GM23338 (cell line): ENCODE data around the gene SERGEF. TPM values are rescaled to one million over a fixed set of nuclear protein-coding genes. Genes with fewer than 3 reads are reported as not detected.

Experiments
- ATAC-seq: fragments of 200-7000 bp; cut with Tn5 transposase; 3 replicates; pipeline ENCODE4 v1.9.1; 2020
- DNase-seq: peaks from one replicate; pipeline ENCODE4 v3.0.0-alpha.2; 2015; ENCODE audit warnings: low spot score
- H2AFZ ChIP-seq: fragments of 200-600 bp; sonication (generic); 2 replicates; pipeline ENCODE4 v1.8.0; 2016; ENCODE audit warnings: antibody characterized with exemption, mild to moderate bottlenecking, moderate library complexity
- H3F3A ChIP-seq: fragments of 200-600 bp; sonication (generic); replicated peaks from 2 replicates; pipeline ENCODE4 v1.8.0; 2017; ENCODE audit warnings: antibody characterized with exemption, mixed run types, low read depth
- H3K27ac ChIP-seq: fragments of 200-600 bp; sonication (generic); 2 replicates; pipeline ENCODE4 v1.6.1; 2016; ENCODE audit warnings: low read depth
- H3K27me3 ChIP-seq: fragments of 200-600 bp; sonication (generic); 2 replicates; pipeline ENCODE4 v1.8.0; 2016; ENCODE audit warnings: mild to moderate bottlenecking, mixed run types, moderate library complexity; ENCODE audit not compliant: insufficient read depth
- H3K36me3 ChIP-seq: fragments of 200-600 bp; sonication (generic); 2 replicates; pipeline ENCODE4 v1.8.0; 2016; ENCODE audit warnings: mild to moderate bottlenecking; ENCODE audit not compliant: insufficient read depth
- H3K4me1 ChIP-seq: fragments of 200-600 bp; sonication (generic); 2 replicates; pipeline ENCODE4 v1.8.0; 2016; ENCODE audit warnings: mild to moderate bottlenecking, moderate library complexity; ENCODE audit not compliant: insufficient read depth
- H3K4me2 ChIP-seq: fragments of 200-600 bp; sonication (generic); 2 replicates; pipeline ENCODE4 v1.7.1; 2017; ENCODE audit warnings: mixed run types
- H3K4me3 ChIP-seq: fragments of 200-600 bp; sonication (generic); 2 replicates; pipeline ENCODE4 v1.6.1; 2016; ENCODE audit warnings: mixed run types
- H3K79me2 ChIP-seq: fragments of 200-600 bp; sonication (generic); replicated peaks from 2 replicates; pipeline ENCODE4 v1.8.0; 2017; ENCODE audit warnings: mild to moderate bottlenecking; ENCODE audit not compliant: insufficient read depth
- H3K9me2 ChIP-seq: fragments of 200-600 bp; sonication (generic); 2 replicates; pipeline ENCODE4 v1.8.0; 2017; ENCODE audit not compliant: insufficient read depth
- H4K20me1 ChIP-seq: fragments of 200-600 bp; sonication (generic); replicated peaks from 2 replicates; pipeline ENCODE4 v1.8.0; 2017; ENCODE audit warnings: mild to moderate bottlenecking; ENCODE audit not compliant: insufficient read depth
- H3K27ac Mint-ChIP-seq: 2 replicates; pipeline ENCODE4 v1.8.0; 2020; ENCODE audit warnings: inconsistent platforms, mild to moderate bottlenecking, moderate library complexity, mixed read lengths
- H3K27me3 Mint-ChIP-seq: 3 replicates; pipeline ENCODE4 v1.8.0; 2022; ENCODE audit warnings: low read depth, mild to moderate bottlenecking, moderate library complexity, mixed read lengths, inconsistent platforms; ENCODE audit not compliant: insufficient read depth, poor library complexity
- H3K36me3 Mint-ChIP-seq: 3 replicates; pipeline ENCODE4 v1.8.0; 2021; ENCODE audit warnings: low read depth, mild to moderate bottlenecking, inconsistent platforms, moderate library complexity, mixed read lengths
- H3K4me1 Mint-ChIP-seq: 3 replicates; pipeline ENCODE4 v1.8.0; 2020; ENCODE audit warnings: mild to moderate bottlenecking, inconsistent platforms, mixed read lengths
- H3K4me3 Mint-ChIP-seq: 3 replicates; pipeline ENCODE4 v1.8.0; 2021; ENCODE audit warnings: moderate library complexity, mild to moderate bottlenecking, inconsistent platforms, mixed read lengths
- H3K9me3 Mint-ChIP-seq: 3 replicates; pipeline ENCODE4 v1.8.0; 2020; ENCODE audit warnings: moderate library complexity, mild to moderate bottlenecking, inconsistent platforms, mixed read lengths
- CREB1 ChIP-seq: fragments of 250-450 bp; sonication (Bioruptor Pico); IDR thresholded peaks from 2 replicates; pipeline ENCODE4 v1.5.0; 2020; ENCODE audit warnings: low read depth, mild to moderate bottlenecking, moderate library complexity
- CTCF ChIP-seq, 2 experiments: fragments of 200-600 bp in 1 of 2; sonication (generic) in 1 of 2; conservative IDR thresholded peaks; 2 replicates each; pipeline versions ENCODE4 v1.5.1 to v1.6.1; 2016 to 2017; ENCODE audit warnings: antibody characterized with exemption in 2 of 2, low read depth in 2 of 2, mild to moderate bottlenecking in 2 of 2, moderate library complexity in 1 of 2
- ETS1 ChIP-seq: IDR thresholded peaks from 2 replicates; pipeline ENCODE4 v1.6.1; 2016; ENCODE audit warnings: antibody characterized with exemption
- EZH2 ChIP-seq: fragments of 200-600 bp; sonication (generic); IDR thresholded peaks from one replicate; pipeline ENCODE4 v1.8.0; 2017; ENCODE audit warnings: antibody characterized with exemption, mild to moderate bottlenecking, low read depth; ENCODE audit not compliant: unreplicated experiment
- EZH2phosphoT487 ChIP-seq: fragments of 200-600 bp; sonication (generic); IDR thresholded peaks from one replicate; pipeline ENCODE4 v1.8.1; 2018; ENCODE audit warnings: antibody characterized with exemption; ENCODE audit not compliant: unreplicated experiment
- JUNB ChIP-seq: IDR thresholded peaks from one replicate; pipeline ENCODE4 v1.6.1; 2016; ENCODE audit warnings: antibody characterized with exemption; ENCODE audit not compliant: unreplicated experiment
- NANOG ChIP-seq: IDR thresholded peaks from 2 replicates; pipeline ENCODE4 v1.6.1; 2016; ENCODE audit warnings: antibody characterized with exemption, borderline replicate concordance
- POLR2AphosphoS5 ChIP-seq: IDR thresholded peaks from 2 replicates; pipeline ENCODE4 v1.6.1; 2016; ENCODE audit warnings: antibody characterized with exemption, low read depth
- REST ChIP-seq: IDR thresholded peaks from one replicate; pipeline ENCODE4 v1.6.1; 2018; ENCODE audit warnings: antibody characterized with exemption; ENCODE audit not compliant: unreplicated experiment
- STAT1 ChIP-seq: IDR thresholded peaks from one replicate; pipeline ENCODE4 v1.6.1; 2016; ENCODE audit warnings: antibody characterized with exemption; ENCODE audit not compliant: unreplicated experiment
- ZNF114 ChIP-seq: fragments of 250-450 bp; sonication (Bioruptor Pico); IDR thresholded peaks from 2 replicates; pipeline ENCODE4 v1.5.0; 2020; ENCODE audit warnings: mild to moderate bottlenecking, moderate library complexity
- ZNF331 ChIP-seq: fragments of 250-450 bp; sonication (Bioruptor Pico); IDR thresholded peaks from 2 replicates; pipeline ENCODE4 v1.5.0; 2020; ENCODE audit warnings: low read depth, mild to moderate bottlenecking, moderate library complexity
- polyA plus RNA-seq: library from polyadenylated mRNA; unstranded; fragments of >200 nt; fragmentation: Nextera tagmentation; extraction: Ambion mirVana; gene quantifications from 2 replicates; pipeline ENCODE4 v1.2.1, GENCODE V29; 2016
- total RNA-seq: library from RNA; depleted of rRNA; stranded (reverse); fragments of >200 nt; shearing (Covaris generic); gene quantifications from 2 replicates; pipeline ENCODE4 v1.2.3, GENCODE V29; 2014

SERGEF gene
- total and polyA plus RNA-seq, 2 experiments from 2014 or later = 24.2 to 27.9 TPM

- TF ChIP-seq REST (no peak), STAT1 (no peak), CREB1 (CRISPR knock-in tag) (no peak)
Measured at GRCh38 chr11:17767301-17767885, 245.5 kb downstream of the SERGEF start (continued).

- Mint-ChIP-seq H3K4me1 (peaks cover 5% of the 10 kb centered on the region), H3K4me3 (no peak overlapping the region), H3K9me3 (no peaks in the 10 kb centered on the region; the same call in 2 of the 3 replicates), H3K36me3 (no peaks in the 10 kb centered on the region), H3K27me3 (peaks cover 5% of the 10 kb centered on the region), H3K27ac (no peak overlapping the region)
- Histone ChIP-seq H3K79me2 (no peaks in the 10 kb centered on the region), H4K20me1 (no peaks in the 10 kb centered on the region), H3K4me2 (no peak overlapping the region), H3F3A (no peaks in the 10 kb centered on the region), H3K4me3 (no peak overlapping the region), H3K9me2 (no peaks in the 10 kb centered on the region), H2AFZ (no peak overlapping the region), H3K27me3 (no peaks in the 10 kb centered on the region), H3K36me3 (no peaks in the 10 kb centered on the region), H3K27ac (no peak overlapping the region), H3K4me1 (no peaks in the 10 kb centered on the region)
- TF ChIP-seq EZH2phosphoT487 = no peak
- TF ChIP-seq CTCF (conservative IDR thresholded peaks at IDR 0.05; ENCODE audit: low read depth in 2 of 2) = peak; percentile 61 to 70
- DNase-seq = peak; percentile 61
- ATAC-seq = peak; percentile 58
Measured at GRCh38 chr11:17766590-17766989, 246.3 kb downstream of the SERGEF start.

GRCh38 chr11:17766073-17766359, 246.8 kb downstream of the SERGEF start:
- no peak overlapping the region for H3K4me3 Mint-ChIP-seq
- Histone ChIP-seq H3K9me2 (no peaks in the 10 kb centered on the region), H3K4me1 (no peaks in the 10 kb centered on the region), H3K36me3 (no peaks in the 10 kb centered on the region), H3K79me2 (no peaks in the 10 kb centered on the region), H3F3A (no peaks in the 10 kb centered on the region), H3K27me3 (no peaks in the 10 kb centered on the region), H2AFZ (no peak overlapping the region), H4K20me1 (no peaks in the 10 kb centered on the region), H3K4me3 (no peak overlapping the region), H3K4me2 (no peak overlapping the region), H3K27ac (no peak overlapping the region)
- no peaks in the 10 kb centered on the region; the same call in 2 of the 3 replicates for H3K9me3 Mint-ChIP-seq
- no peak for ATAC-seq
- H3K36me3 Mint-ChIP-seq = no peaks in the 10 kb centered on the region
- DNase-seq = no peak
- H3K4me1 Mint-ChIP-seq = peaks cover 5% of the 10 kb centered on the region
- H3K27me3 Mint-ChIP-seq = peaks cover 5% of the 10 kb centered on the region
- no peak overlapping the region for H3K27ac Mint-ChIP-seq
- TF ChIP-seq ETS1 (no peak), REST (no peak), STAT1 (no peak), EZH2 (no peak), JUNB (no peak), CREB1 (CRISPR knock-in tag) (no peak), ZNF114 (no peak), POLR2AphosphoS5 (no peak), EZH2phosphoT487 (no peak), ZNF331 (CRISPR knock-in tag) (no peak), NANOG (no peak)
